Small intestine (tissue), 7 donors: ENCODE results near the gene RNU1-3. TPM values are rescaled to one million over a fixed set of nuclear protein-coding genes. Genes with fewer than 3 reads are reported as not detected.
"Not testable (repeated sequence)": the region's sequence is repeated elsewhere in the genome, so short reads cannot be mapped to it uniquely, and the experiment has no call there.

Source experiments
- DNase-seq, 2 donors: peaks; one replicate each; pipeline versions ENCODE4 v3.0.0 to v3.0.0-alpha.2; 2013
- FAIRE-seq: peaks from 2 replicates; lab custom pipeline; 2012; peaks lifted over from hg19 to GRCh38; lab: Jason Lieb, UNC
- H3K27ac ChIP-seq, 3 donors: one replicate each; pipeline ENCODE4 v1.5.1; 2013; ENCODE audit warnings: low read length in 2 of 3, mild to moderate bottlenecking in 2 of 3, control low read depth in 1 of 3, inconsistent platforms in 1 of 3, low read depth in 1 of 3, moderate library complexity in 1 of 3
- H3K27me3 ChIP-seq, 3 donors: one replicate each; pipeline ENCODE4 v1.6.1; 2013; ENCODE audit warnings: low read length in 3 of 3, inconsistent platforms in 1 of 3; ENCODE audit not compliant: control insufficient read depth in 3 of 3, insufficient read depth in 3 of 3
- H3K36me3 ChIP-seq, 3 donors: one replicate each; pipeline ENCODE4 v1.6.1; 2013; ENCODE audit warnings: low read length in 3 of 3, inconsistent platforms in 1 of 3, low read depth in 1 of 3, mild to moderate bottlenecking in 1 of 3, moderate library complexity in 1 of 3; ENCODE audit not compliant: control insufficient read depth in 3 of 3, insufficient read depth in 2 of 3
- H3K4me1 ChIP-seq, 3 donors: one replicate each; pipeline ENCODE4 v1.6.1; 2013; ENCODE audit warnings: low read length in 2 of 3, inconsistent platforms in 1 of 3, low read depth in 1 of 3, mild to moderate bottlenecking in 1 of 3, moderate library complexity in 1 of 3; ENCODE audit not compliant: control insufficient read depth in 3 of 3, insufficient read depth in 2 of 3
- H3K4me3 ChIP-seq, 3 donors: one replicate each; pipeline ENCODE4 v1.5.1; 2013; ENCODE audit warnings: low read length in 3 of 3, control low read depth in 1 of 3, inconsistent platforms in 1 of 3, low read depth in 1 of 3, mild to moderate bottlenecking in 1 of 3, moderate library complexity in 1 of 3
- H3K9me3 ChIP-seq, 2 donors: one replicate each; pipeline ENCODE4 v1.6.1; 2013; ENCODE audit warnings: low read depth in 1 of 2, low read length in 1 of 2; ENCODE audit not compliant: control insufficient read depth in 2 of 2, insufficient read depth in 1 of 2
- WGBS, 3 donors: extraction: QIAGEN DNeasy Blood & Tissue Kit; methylation state at CpG; one replicate each; pipeline ENCODE4 v1.1.7; 2013; 5-methylcytosine and 5-hydroxymethylcytosine counted together
- polyA plus RNA-seq, 4 donors: library from polyadenylated mRNA; stranded (reverse) in 3 of 4; unstranded in 1 of 4; fragments of 200-250 nt in 3 of 4; fragments of 120-200 nt in 1 of 4; gene quantifications; one replicate each; pipeline versions ENCODE4 v1.2.1 to v1.2.3, GENCODE V29; 2013
- donor health status: healthy with polysubstance abuse.
- donor health status: control.
- donor health status: control.
- donor health status: Bipolar disorder and iron deficiency.
- donor health status: healthy.

The RNU1-3 gene
- polyA plus RNA-seq, 4 donors: not detected

DNA sequence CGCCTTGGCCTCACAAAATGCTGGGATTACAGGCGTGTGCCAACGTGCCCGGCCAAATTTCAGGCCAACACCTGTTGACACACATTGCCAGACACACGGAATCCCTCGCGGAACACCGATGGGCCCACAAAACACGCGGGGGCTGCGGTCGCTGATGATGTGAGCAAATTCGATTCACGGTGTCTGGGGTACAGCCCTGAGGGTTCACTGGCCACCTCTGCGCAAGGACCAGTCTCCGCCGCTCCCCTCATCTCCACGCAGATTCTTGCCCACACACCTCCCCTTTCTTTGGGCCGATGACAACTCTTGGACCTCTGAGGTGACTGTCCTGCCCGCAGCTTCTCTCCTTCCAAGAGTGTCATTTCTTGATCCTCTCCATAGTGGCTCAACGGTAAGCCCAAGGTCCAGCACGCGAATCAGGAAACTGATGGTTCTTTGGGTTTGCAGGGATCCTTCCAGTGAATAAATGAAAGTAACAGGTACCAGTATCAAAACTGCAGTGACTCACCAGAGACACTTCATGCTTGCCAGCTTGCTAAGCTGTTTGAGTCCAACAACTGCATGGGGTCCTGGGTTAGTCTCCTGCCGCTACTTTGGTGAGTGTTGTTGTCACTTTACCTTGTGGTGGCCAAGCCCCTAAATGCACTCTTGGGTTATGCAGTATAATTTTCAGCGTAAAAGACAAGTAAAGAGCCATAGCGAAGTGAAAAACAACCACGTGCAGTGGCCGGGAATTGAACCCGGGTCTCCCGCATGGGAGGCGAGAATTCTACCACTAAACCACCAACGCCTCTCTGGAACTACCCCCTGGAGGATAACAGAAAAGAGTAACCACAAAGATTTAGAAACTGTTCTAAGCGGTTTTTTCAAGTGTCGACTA, 11.0 kb upstream of the RNU1-3 start:
- FAIRE-seq: no peak
- Histone ChIP-seq H3K4me3 (no peak overlapping the region), H3K27me3 (peaks cover 0 to 9% (median 2%) of the 10 kb centered on the region in 3 donors), H3K9me3 (no peaks in the 10 kb centered on the region), H3K27ac (no peak overlapping the region), H3K36me3 (no peaks in the 10 kb centered on the region), H3K4me1 (no peaks in the 10 kb centered on the region)
- peak in 1 of 2 donors; percentile 22 for DNase-seq
- 69 to 76% (median 71%) methylated on average over 34 of the region's 34 CpGs for WGBS, 3 donors

DNA sequence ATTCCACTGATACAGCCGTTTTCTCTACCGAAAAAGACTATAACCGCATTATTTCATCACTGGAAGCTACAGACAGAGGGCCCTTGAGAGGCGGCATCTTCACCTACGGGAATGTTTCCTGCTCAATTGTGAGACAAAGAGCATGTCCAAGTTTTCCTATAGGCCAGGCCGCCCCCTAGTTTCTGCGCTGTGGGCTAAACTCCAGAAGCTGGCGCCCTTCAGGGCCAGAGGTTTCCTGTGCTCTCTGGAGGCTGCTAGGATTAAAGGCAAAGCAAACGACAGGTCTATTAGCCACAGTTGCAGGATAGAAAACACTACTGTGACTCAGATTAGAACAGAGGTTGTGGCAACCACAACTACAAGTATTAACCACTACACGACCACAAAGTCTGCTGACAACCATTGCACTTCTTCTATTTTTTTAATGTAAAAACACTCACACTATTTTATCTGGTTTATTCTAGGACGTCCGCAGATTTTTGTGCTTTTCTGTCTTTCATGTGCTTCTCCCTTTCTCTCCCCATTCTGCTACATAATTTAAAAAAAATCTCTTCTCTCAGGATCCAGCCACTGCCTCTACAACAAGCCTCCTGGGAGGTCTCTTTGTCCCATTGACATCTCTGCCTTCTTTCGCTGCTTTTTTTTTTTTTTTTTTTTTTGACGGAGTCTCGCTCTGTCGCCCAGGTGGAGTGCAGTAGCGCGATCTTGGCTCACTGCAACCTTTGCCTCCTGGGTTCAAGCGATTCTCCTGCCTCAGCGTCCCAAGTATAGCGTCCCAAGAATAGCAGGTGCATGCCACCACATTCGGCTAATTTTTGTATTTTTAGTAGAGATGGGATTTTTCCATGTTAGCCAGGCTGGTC, 10.1 kb upstream of the RNU1-3 start:
- not testable (repeated sequence) for H3K27me3 ChIP-seq, H3K36me3 ChIP-seq, H3K27ac ChIP-seq, H3K4me1 ChIP-seq, FAIRE-seq, H3K4me3 ChIP-seq, H3K9me3 ChIP-seq
- DNase-seq: peak in 1 of 2 donors; percentile 10
- WGBS, 3 donors: 63 to 82% (median 74%) methylated on average over 22 of the region's 22 CpGs

DNA sequence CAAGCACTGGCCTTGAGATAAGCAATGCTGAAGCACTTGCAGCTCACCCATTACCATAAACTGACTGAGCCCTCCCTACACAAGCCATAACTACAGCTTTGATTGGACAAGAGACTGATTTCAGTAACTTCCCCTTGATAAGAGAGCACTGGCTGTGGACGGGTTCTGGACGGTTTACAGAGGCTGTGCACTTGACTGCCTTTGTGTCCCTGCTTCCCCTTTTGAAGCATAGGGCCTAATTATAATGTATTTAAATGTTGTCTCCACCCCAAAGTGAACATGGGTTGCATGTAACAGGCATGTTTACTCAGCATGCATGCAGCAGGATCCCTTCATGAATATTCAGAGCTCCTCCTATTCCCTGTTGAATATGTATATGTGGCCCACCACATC, 8.4 kb upstream of the RNU1-3 start:
- H3K4me3 ChIP-seq, DNase-seq, H3K27me3 ChIP-seq, H3K4me1 ChIP-seq, H3K36me3 ChIP-seq, H3K9me3 ChIP-seq, H3K27ac ChIP-seq: not testable (repeated sequence)
- peak; percentile 26 for FAIRE-seq
- no CpG with 5 or more reads among the region's 2 CpGs for WGBS, 3 donors

DNA sequence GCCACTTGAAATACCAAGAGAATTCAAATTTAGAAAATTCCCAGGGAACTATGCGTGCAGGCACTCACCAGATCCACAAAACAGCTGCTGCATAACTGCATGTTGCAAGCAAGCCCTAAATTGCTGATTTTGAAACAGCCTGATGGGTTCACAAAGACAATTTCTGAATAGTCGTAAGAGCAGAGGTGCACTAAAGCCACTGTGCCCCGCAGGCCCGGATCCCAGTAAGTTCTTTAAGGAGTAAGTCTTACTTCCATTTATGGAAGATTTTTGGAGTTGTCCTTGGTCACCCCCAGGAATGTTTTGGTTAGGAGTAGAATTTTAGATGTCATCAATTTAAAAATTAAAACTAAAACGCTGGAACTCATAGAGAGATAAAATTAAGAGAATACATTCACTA, 7.2 kb upstream of the RNU1-3 start:
- not testable (repeated sequence) for DNase-seq, H3K9me3 ChIP-seq, H3K27ac ChIP-seq, H3K27me3 ChIP-seq, H3K4me3 ChIP-seq, H3K36me3 ChIP-seq, H3K4me1 ChIP-seq, FAIRE-seq
- 41 to 53% (median 47%) methylated on average over 4 of the region's 5 CpGs for WGBS, 3 donors

DNA sequence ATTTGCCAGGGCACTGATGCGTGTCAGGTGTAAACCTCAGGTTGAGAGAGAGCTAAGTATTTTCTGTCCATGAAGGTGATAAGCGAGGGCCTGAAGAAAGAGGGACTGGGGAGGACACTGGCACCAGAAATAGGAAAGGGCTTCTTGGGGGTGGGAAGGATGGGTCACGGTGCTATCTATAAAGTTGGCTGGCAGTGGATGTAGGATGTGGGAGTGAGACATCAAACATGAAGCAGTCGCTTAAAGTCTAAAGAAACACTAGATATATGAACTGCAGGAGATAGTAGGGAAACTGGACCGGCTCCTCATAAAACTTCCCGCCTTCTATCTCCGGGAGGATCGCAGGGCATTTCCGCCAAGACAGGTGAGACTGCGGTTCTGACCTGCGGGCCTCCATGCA, 912 bp downstream of the RNU1-3 start:
- not testable (repeated sequence) for H3K36me3 ChIP-seq, H3K4me3 ChIP-seq, H3K27ac ChIP-seq, H3K4me1 ChIP-seq, H3K27me3 ChIP-seq, FAIRE-seq, H3K9me3 ChIP-seq, DNase-seq
- WGBS, 3 donors: no CpG with 5 or more reads among the region's 11 CpGs

DNA sequence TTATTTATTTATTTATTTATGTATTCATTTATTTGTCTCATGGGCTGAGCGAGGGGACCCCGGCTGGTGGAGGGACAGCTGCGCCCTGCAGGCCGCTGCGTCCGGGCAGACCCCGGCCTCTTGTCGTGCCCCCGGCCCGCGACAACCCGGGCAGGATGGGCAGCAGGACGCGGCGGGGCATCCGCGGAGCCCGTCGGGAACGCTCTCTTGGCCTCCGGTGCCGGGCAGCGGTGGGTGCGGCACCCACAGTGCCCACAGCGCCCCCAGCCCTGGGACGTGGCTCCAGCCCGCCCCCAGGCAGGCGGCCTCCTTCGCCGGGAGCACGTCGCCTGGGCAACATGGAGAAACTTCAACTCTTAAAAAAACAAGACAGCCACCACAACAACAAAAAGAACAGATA, 8.5 kb downstream of the RNU1-3 start:
- H3K27me3 ChIP-seq, H3K27ac ChIP-seq, H3K4me1 ChIP-seq, H3K9me3 ChIP-seq, H3K36me3 ChIP-seq, DNase-seq, FAIRE-seq, H3K4me3 ChIP-seq: not testable (repeated sequence)
- WGBS, 3 donors: 92 to 94% (median 93%) methylated on average over 10 to 17 of the region's 32 CpGs

DNA sequence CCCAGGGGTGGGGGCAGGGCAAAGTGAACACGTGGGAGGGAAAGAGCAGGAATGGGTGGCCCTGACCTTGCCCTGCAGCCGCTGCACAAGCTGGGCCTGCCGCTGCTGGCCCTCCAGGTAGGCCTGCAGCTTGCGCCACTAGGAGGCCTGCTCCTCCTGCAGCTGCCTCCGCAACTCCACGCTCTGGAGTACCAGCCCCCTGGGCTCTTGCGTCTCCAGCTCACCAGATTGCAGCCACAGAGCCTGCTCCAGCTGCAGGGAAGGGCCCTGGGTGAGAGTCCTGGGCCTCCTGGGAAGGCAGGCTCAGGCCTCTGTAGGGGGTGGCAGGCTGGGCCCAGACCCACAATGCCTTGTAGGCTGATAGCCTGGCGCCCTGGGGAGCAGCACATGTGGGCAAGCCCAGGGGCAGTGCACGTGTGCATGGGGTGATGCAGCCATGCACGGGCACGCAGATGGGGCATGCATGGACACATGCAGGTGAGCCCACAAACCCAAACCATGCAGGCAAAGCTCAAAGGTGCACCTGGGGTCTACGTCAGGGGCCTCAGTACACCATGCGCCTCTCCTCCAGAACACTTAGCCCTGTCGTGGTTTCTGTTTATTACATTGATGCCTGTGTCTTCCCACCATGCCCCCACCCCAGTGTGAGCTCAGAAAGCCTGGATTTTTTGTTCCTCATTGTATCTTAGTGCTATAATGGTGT, 9.6 kb downstream of the RNU1-3 start:
- FAIRE-seq, DNase-seq: not testable (repeated sequence)
- WGBS, 3 donors: 93% methylated on average over 2 of the region's 14 CpGs; no CpG with 5 or more reads in 2 of the 3 donors

DNA sequence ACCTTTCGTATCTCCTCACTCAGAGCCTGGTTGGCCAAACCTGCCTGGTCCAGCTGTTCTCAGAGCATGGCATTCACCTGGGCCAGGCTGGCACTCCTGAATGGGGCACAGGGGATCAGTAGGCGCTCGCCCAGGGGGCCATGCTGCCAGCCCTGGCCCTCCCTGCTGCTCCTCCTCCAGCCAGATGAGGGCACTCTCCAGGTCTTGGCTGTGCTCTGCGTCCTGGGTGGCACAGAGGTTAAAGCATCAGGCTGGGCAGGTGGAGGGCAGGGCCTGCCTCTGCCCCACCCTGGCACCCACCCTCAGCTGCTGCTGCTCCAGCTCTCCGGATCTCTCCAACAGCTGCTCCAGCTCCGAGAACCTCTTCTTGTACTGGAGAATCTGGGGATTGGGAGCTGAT, 10.2 kb downstream of the RNU1-3 start:
- DNase-seq, H3K27ac ChIP-seq, H3K27me3 ChIP-seq, H3K4me1 ChIP-seq, H3K36me3 ChIP-seq, H3K4me3 ChIP-seq, FAIRE-seq, H3K9me3 ChIP-seq: not testable (repeated sequence)
- WGBS, 3 donors: 22% methylated on average over 1 of the region's 6 CpGs; no CpG with 5 or more reads in 2 of the 3 donors

More for the DNA sequence above, 9.6 kb downstream of the RNU1-3 start:
- not testable (repeated sequence) for H3K36me3 ChIP-seq, H3K27me3 ChIP-seq, H3K4me1 ChIP-seq, H3K27ac ChIP-seq, H3K9me3 ChIP-seq, H3K4me3 ChIP-seq
